Transverse colon (tissue), 3 donors: Measurements from ENCODE around the gene DEFB123.

ENCODE experiments used
- EP300 ChIP-seq: sonication (generic); formaldehyde crosslinking; IDR thresholded peaks from one replicate; pipeline ENCODE4 v1.6.1; 2017; ENCODE audit warnings: antibody characterized with exemption, low read depth
- TF ChIP-seq, protein P1 (sequence below), 5 experiments: fragments of 200-600 bp in 3 of 5; fragments of 450-650 bp in 2 of 5; sonication (generic) in 3 of 5; IDR thresholded peaks; 1 replicate in 2 of 5; 2 replicates in 3 of 5; pipeline ENCODE4 v1.5.1; 2016 to 2017; ENCODE audit warnings: antibody characterized with exemption in 5 of 5, inconsistent platforms in 3 of 5, mild to moderate bottlenecking in 2 of 5, moderate library complexity in 1 of 5

DNA sequence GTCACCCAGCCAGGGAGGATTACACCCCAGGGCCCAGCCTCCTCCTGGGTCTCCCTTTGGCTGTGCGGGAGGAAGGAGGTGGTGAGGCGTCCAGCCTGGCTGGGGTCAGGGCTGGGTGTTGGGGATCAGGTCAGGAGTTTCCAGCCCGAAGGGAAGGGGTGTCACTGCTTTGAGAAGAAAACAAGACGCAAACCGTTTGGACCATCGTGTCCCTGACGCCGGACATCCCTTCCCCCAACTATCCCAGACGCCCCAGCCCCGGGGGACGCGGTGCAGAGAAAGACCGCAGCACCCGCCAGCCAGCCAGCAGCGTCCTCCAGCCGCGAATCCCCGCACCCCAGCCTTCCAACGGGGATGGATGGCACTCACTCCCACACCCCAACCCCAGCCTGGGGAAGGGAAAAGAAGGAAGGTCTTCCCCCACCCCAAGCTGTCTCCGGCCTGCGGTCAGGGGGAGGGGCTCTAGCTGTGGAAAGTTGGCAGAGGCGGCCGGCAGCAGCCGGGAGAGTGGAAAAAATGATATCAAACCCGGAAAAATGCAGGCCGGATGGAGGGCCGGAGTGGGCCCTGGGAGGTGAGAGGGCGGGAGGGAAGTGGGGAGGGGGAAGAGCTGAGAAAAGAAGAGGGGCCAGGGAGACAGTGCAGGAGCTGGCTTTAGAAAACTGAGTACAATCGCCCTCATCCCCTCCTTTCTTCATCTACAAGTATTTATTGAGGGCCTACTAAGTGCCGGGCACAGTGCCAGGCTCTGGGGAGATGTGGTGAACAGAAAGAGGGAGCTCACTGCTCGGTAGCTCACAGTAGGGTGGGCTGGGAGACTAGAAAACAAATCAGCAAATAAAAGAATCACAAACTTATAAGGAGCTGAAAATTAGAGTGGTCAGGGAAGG lies 45.3 kb downstream of the DEFB123 start:
- TF ChIP-seq, protein P1, sequence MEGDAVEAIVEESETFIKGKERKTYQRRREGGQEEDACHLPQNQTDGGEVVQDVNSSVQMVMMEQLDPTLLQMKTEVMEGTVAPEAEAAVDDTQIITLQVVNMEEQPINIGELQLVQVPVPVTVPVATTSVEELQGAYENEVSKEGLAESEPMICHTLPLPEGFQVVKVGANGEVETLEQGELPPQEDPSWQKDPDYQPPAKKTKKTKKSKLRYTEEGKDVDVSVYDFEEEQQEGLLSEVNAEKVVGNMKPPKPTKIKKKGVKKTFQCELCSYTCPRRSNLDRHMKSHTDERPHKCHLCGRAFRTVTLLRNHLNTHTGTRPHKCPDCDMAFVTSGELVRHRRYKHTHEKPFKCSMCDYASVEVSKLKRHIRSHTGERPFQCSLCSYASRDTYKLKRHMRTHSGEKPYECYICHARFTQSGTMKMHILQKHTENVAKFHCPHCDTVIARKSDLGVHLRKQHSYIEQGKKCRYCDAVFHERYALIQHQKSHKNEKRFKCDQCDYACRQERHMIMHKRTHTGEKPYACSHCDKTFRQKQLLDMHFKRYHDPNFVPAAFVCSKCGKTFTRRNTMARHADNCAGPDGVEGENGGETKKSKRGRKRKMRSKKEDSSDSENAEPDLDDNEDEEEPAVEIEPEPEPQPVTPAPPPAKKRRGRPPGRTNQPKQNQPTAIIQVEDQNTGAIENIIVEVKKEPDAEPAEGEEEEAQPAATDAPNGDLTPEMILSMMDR (IDR thresholded peaks at IDR 0.05): no peak
- TF ChIP-seq EP300: no peak
